Skeletal muscle satellite cell (primary cell): ENCODE data around the gene GALNT9.

Experiments used
- H3K27me3 ChIP-seq: 2 replicates; pipeline ENCODE4 v1.7.0; 2013; ENCODE audit warnings: low read length; ENCODE audit not compliant: control insufficient read depth, insufficient read depth
- H3K36me3 ChIP-seq: 2 replicates; pipeline ENCODE4 v1.7.0; 2013; ENCODE audit warnings: mild to moderate bottlenecking, control low read depth, low read length; ENCODE audit not compliant: insufficient read depth
- H3K4me1 ChIP-seq: 2 replicates; pipeline ENCODE4 v1.7.0; 2013; ENCODE audit warnings: low read length; ENCODE audit not compliant: control insufficient read depth, insufficient read depth
- H3K4me2 ChIP-seq: 2 replicates; pipeline ENCODE4 v1.7.0; 2013; ENCODE audit warnings: mild to moderate bottlenecking, low read length
- H3K4me3 ChIP-seq: 2 replicates; pipeline ENCODE4 v1.7.0; 2013; ENCODE audit warnings: low read length
- H3K9ac ChIP-seq: 2 replicates; pipeline ENCODE4 v1.7.0; 2013; ENCODE audit warnings: mild to moderate bottlenecking, low read depth, low read length, moderate library complexity
- H3K9me3 ChIP-seq: replicated peaks from 2 replicates; pipeline ENCODE4 v1.7.0; 2013; ENCODE audit warnings: mild to moderate bottlenecking, control low read depth, low read length

Gene GALNT9

DNA sequence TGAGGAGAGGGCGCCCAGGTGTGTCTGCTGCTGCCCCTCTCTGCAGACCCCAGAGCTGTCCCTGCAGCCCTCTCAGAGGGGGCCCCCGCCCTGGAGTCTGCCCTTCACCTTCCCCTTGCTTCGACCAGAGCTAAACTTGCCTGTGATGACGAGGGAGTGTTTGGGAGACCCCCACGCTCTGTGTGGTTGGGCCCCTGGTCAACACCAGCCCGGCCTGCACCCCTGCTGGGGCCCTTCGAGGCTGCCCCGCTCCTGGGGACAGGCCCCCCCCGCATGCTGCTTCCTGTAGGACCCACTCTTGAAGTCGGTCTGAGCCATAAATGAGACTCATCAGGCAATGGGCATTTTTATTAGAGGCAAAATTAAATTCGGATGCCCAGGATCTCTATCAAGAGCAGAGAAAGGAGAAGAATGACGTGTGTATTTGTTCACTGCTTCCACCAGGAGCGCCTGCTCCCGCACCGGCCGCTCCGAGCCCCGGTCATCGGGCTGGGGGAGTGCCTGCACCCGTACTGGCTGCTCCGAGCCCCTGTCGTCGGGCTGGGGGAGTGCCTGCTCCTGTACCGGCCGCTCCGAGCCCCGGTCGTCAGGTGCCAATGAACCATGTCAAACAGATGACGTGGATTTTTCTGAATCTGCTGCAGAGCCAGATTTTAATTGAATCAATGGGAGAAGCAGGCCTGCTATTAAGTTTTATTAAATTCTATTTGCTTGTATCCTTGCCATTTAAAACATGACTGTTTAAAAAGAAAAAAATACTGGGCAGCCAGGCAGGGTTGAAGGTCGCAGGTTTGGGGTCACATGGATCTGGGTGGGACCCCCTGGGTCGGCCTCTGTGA lies 137.5 kb downstream of the GALNT9 start:
- Histone ChIP-seq H3K27me3 (peaks cover 34% of the 10 kb centered on the region), H3K4me2 (no peak overlapping the region), H3K36me3 (no peaks in the 10 kb centered on the region), H3K9ac (no peak overlapping the region), H3K4me3 (no peak overlapping the region), H3K9me3 (peaks cover 11% of the 10 kb centered on the region), H3K4me1 (peaks cover 10% of the 10 kb centered on the region)

DNA sequence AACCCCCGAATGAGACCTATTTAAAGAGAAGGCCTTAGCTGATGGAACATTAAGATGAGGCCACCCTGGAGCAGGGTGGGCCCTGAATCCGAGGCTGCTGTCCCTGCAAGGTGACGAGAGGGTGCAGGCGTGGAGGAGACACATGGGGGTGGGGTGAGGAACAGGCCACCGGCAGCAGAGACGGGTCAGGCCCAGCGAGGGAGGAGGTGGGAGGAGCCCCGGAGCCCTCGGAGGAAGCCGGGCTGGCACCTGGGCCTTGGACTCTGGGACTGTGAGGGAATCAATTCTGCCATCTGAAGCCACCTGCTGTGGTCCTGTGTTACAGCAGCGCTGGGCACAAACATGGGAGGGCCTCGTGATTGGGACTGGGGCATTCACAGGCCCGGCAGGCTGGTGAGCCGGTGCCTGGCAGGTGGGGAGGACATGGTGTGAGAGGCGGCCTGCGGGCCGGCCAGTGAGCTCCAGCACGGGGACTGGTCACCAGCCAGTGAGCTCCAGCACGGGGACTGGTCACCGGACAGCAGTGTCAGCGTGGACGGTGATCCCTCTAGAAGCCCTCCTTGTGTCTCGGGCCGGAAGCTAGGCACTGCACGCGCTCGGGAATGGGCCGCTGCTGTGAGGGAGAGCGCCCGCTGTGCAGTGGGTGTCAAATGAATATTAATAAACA lies 138.4 kb downstream of the GALNT9 start:
- no peak overlapping the region for H3K4me3 ChIP-seq

DNA sequence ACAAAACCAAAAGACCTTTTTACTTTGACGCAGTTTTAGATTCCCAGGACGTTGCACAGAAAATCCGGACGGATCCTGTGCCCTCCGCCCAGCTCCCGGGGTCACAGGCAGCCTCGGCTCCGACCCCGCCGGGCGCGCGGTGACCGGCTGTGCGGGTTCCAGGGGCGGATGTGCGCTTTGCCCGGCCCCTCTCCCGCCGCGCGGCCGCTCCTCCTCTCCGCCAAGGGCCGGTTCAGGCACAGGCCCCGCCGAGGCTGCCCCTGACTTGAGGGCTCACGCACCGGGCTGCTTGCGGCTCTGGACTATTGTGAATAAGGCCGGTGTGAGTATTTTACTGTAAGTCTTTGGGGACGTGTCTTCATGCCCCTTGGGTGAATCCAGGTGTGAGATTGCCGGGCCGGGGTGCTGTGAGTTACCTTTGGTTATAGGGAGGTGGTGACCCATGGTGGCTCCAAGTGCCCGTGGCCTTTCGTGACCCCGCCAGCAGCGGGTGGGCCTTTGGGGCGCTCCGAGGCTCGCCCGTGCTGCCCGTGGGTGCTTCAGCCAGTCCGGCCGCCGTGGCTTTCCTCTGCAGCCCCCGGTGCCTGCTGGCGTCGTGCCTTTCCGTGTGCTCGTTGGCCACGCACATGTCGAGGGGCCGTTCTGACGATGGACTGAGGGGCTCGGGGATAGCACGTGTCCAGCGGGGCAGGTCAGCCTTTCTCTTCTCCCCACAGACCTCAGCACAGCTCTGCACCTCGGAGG lies 139.2 kb downstream of the GALNT9 start:
- Histone ChIP-seq H3K4me3 (peak overlapping the region; percentile 66), H3K9ac (peak overlapping the region; percentile 64), H3K9me3 (peaks cover 11% of the 10 kb centered on the region), H3K27me3 (peaks cover 36% of the 10 kb centered on the region), H3K4me1 (peaks cover 10% of the 10 kb centered on the region), H3K4me2 (peak overlapping the region; percentile 98), H3K36me3 (no peaks in the 10 kb centered on the region)

More for the DNA sequence above, 138.4 kb downstream of the GALNT9 start:
- Histone ChIP-seq H3K36me3 (no peaks in the 10 kb centered on the region), H3K9me3 (peaks cover 11% of the 10 kb centered on the region), H3K9ac (no peak overlapping the region), H3K4me1 (peaks cover 10% of the 10 kb centered on the region), H3K4me2 (no peak overlapping the region), H3K27me3 (peaks cover 33% of the 10 kb centered on the region)

DNA sequence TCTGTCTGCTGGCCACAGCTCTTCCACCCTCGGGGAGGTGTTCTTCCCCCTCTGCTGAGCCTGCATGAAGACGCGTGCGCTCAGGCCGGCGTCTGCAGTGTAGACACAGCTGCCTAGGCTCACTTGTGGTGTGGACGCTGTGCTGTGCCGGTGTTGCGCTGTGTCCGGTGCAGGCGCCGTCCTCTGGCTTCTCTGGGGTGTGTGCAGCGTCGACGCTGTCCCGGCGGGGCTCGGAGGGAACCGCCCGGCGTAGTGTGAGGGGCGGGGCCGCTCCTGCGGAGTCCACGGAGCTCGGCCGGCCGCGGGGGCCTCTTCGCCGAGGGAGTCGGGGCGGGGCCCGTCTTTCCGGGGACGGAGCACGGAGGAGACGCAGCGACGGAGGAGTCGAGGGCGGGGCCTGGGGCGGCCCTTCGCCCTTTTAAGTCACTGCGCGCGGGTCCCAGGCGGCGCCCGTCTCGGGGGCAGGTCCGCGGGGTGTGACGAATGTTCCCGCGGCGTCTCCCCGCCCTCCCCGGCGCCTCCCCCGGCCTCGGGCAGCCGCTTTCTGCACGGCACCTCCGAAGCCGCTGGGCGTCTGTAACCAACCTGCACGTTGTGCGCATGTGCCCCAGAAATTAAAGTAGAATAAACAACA lies 139.9 kb downstream of the GALNT9 start:
- peaks cover 11% of the 10 kb centered on the region for H3K9me3 ChIP-seq
- peak overlapping the region; percentile 98 for H3K4me2 ChIP-seq
- peak overlapping the region; percentile 66 for H3K4me3 ChIP-seq
- peak overlapping the region; percentile 64 for H3K9ac ChIP-seq
- H3K27me3 ChIP-seq = peaks cover 41% of the 10 kb centered on the region
- H3K4me1 ChIP-seq = peaks cover 10% of the 10 kb centered on the region
- H3K36me3 ChIP-seq = no peaks in the 10 kb centered on the region

DNA sequence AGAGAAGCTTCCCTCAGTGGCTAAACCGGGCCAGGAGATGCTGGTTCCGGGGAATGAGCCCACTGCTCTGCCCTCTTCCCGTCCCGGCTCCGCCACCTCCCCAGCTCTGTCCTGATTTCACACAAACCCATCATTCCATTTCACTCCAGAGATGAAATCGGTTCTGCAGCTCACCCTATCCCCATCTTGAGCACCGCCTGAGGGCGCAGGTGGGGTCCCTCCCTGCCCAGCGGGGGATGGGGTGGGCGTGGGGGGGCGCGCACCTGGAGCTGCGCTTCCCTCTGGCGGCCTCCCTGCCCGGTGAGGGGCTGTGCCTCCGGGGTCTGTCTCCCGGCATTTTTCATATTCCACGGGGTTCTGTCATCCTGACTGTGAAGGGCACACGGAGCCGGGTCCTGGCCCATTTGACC lies 140.5 kb downstream of the GALNT9 start:
- Histone ChIP-seq H3K4me3 (peak overlapping the region; percentile 66), H3K9ac (peak overlapping the region; percentile 64), H3K4me2 (peak overlapping the region; percentile 98), H3K27me3 (peaks cover 47% of the 10 kb centered on the region), H3K9me3 (peaks cover 6% of the 10 kb centered on the region), H3K36me3 (no peaks in the 10 kb centered on the region), H3K4me1 (peaks cover 10% of the 10 kb centered on the region)

DNA sequence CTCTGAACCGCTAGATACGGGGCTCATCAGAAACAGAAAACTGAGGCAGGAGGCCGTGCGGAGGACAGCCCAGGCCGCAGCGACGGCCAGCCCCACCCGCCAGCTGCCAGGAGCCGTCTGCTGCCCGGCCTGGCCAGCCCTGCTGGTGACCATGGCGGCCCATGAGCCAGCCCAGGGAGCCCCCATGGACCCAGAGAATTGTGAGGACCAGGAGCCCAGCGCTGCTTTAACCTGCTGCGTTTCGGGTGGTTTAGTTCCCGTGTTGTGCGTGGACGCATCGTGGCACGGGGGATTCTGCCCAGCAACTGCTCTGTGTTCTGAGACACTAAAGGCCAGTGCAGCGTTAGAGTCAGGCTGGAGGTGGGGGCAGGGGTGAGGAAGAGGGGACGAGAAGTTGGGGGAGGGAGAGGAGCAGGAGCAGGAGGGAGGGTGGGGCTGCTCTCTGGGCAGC lies 140.9 kb downstream of the GALNT9 start:
- Histone ChIP-seq H3K9me3 (peaks cover 3% of the 10 kb centered on the region), H3K9ac (no peak overlapping the region), H3K27me3 (peaks cover 51% of the 10 kb centered on the region), H3K4me1 (peaks cover 10% of the 10 kb centered on the region), H3K36me3 (no peaks in the 10 kb centered on the region), H3K4me3 (no peak overlapping the region), H3K4me2 (no peak overlapping the region)

DNA sequence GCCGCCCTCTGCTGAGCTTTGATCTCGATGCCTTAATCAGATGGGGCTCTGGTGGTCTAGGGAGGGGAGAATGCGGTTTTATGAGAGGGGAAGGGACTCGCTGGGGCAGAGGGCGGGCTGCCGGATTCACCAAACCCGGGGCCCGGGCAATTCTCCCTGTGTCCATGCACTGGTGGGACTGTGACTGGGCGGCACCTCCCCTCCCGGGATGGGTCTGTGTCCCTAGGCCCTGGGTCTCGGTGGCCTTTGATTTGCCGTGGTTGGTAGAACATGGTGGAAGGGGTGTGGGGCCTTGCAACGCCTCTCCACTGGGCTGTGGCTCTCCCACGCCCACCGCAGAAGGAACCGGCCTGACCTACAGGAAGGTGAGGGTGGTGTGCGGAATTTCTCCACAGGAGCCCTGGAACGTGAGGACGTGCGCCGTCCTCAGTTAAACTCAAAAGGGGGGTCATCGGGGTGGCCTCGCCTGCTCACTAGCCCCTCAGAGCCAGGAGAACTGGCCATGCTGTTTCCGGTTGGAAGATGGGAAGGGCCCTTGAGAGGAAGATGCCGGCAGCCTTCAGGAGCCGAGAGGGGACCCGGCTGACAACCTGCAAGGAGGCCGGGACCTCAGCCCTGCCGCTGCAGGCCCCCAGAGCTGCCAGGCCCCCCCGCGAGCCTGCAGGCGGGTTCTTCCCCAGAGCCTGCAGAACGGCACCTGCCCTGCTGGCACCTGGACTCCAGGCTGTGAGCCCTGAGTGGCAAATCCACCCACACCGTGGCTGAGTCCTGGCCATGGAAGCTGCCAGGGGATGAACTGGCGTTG lies 141.5 kb downstream of the GALNT9 start:
- no peak overlapping the region for H3K4me3 ChIP-seq
- H3K36me3 ChIP-seq = no peaks in the 10 kb centered on the region
- peaks cover 10% of the 10 kb centered on the region for H3K4me1 ChIP-seq
- H3K27me3 ChIP-seq = peaks cover 57% of the 10 kb centered on the region
- H3K9me3 ChIP-seq = no peaks in the 10 kb centered on the region
- H3K9ac ChIP-seq = no peak overlapping the region
- H3K4me2 ChIP-seq = no peak overlapping the region

DNA sequence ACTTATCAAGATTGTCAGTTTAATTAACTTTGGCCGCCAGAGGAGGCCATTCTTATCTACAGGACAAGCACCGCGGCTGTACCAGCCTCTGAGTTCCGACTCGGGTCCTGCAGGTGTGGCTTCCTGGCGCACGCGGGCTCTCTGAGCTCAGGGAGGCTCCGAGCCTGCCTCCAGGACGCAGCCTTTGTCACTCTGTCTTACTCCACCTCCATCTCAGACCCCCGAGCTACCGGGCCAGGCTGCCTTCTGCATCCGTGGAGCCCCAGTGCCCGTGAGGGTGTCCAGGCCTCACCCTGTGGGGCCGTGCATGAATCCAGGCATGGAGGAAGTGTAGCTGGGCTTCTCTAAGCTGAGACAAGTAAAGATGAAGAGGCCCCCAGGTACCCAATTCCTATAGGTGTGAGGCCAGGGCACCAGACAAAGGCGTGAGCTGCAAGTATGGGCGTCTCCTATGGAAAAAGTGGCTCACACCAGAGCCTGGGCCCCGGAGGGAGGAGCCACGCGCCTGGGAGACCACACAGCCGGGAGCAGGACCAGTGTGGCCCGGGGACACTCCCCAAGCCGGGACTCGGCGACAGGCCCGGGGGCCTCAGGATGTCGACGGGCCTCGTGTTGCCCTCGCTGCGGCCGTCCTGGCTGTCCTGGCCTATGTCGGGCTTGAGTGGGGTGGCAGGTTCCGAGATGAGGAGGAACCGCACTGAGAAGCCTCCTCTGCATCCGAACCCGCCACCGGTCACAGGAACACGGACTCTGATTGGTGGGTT lies 142.3 kb downstream of the GALNT9 start:
- no peaks in the 10 kb centered on the region for H3K36me3 ChIP-seq
- H3K4me1 ChIP-seq = peaks cover 10% of the 10 kb centered on the region
- no peaks in the 10 kb centered on the region for H3K9me3 ChIP-seq
- no peak overlapping the region for H3K9ac ChIP-seq
- H3K4me2 ChIP-seq = no peak overlapping the region
- peaks cover 63% of the 10 kb centered on the region for H3K27me3 ChIP-seq
- H3K4me3 ChIP-seq = no peak overlapping the region

DNA sequence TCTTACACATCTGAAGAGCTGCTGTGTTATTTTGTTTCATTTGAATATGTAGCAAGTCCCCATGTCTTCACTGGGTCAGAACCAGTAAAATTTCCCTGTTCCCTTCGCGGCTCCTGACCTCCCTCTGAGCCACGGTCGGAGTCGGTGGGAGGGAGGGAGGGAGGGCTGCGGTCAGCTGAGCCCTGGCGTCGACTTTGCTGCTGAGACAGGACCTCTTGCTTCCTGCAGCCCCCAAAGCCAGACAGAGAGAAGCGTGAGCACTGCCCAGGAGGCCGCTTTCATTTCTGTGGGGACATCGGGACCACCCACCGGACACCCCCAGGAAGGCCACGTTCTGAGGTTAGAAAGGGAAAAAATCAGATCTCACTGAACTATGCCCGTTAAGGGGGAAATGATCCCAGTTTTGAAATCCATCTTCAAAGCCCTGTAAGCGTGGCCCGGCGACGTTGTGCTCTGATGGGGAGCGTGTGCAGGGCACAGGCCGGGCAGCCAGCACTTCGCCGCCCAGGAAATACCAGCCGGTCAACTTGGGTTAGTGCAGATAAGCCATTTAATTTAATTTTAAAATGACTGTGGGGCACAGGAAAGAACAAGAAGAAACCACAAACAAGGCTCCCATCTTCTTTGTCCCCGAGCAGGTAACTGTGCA lies 143.1 kb downstream of the GALNT9 start:
- H3K9ac ChIP-seq = no peak overlapping the region
- H3K4me1 ChIP-seq = peaks cover 10% of the 10 kb centered on the region
- no peaks in the 10 kb centered on the region for H3K9me3 ChIP-seq
- H3K27me3 ChIP-seq = peaks cover 63% of the 10 kb centered on the region
- H3K4me2 ChIP-seq = no peak overlapping the region
- H3K4me3 ChIP-seq = no peak overlapping the region
- no peaks in the 10 kb centered on the region for H3K36me3 ChIP-seq

DNA sequence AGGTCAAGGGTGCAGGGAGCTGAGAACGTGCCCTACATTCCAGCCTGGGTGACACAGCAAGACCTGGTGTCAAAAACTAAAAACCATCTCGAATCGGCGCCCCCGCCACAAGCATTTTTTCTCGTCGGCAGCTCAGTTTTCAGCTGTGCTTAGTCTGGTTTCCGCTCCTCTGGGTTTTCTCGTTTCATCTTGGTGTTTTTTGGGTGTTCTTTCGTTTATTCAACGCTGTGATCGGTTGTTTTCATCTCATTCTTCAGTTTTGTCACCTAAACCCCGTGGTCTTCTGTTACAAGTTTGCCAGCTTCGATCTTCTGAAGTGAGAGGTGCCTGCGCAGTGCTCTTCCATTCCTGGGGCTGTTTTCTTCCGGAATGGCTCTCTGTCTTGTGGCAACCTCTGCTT lies 143.7 kb downstream of the GALNT9 start:
- no peaks in the 10 kb centered on the region for H3K36me3 ChIP-seq
- no peak overlapping the region for H3K4me2 ChIP-seq
- peaks cover 10% of the 10 kb centered on the region for H3K4me1 ChIP-seq
- H3K27me3 ChIP-seq = peaks cover 68% of the 10 kb centered on the region
- H3K9ac ChIP-seq = no peak overlapping the region
- H3K9me3 ChIP-seq = no peaks in the 10 kb centered on the region
- no peak overlapping the region for H3K4me3 ChIP-seq
